Kidney epithelial cell (primary cell): Measurements from ENCODE around the gene TMEM272. TPM values are rescaled to one million over a fixed set of nuclear protein-coding genes. Genes with fewer than 3 reads are reported as not detected.

Experiments
- DNase-seq: peaks from one replicate; pipeline ENCODE4 v3.0.0-alpha.2; 2010; ENCODE audit warnings: low read depth
- H3K27me3 ChIP-seq: 2 replicates; pipeline ENCODE4 v1.6.0; 2011; ENCODE audit warnings: low read length; ENCODE audit not compliant: control insufficient read depth, insufficient read depth
- H3K36me3 ChIP-seq: 2 replicates; pipeline ENCODE4 v1.5.1; 2011; ENCODE audit warnings: low read length; ENCODE audit not compliant: control insufficient read depth, insufficient read depth
- H3K4me3 ChIP-seq: 2 replicates; pipeline ENCODE4 v1.5.1; 2011; ENCODE audit warnings: low read depth, mild to moderate bottlenecking, control low read depth, low read length
- CTCF ChIP-seq: IDR thresholded peaks from 2 replicates; pipeline ENCODE4 v1.5.1; 2011; ENCODE audit warnings: mild to moderate bottlenecking, moderate library complexity, low read length, control low read depth, inconsistent platforms; ENCODE audit not compliant: insufficient read depth, poor library complexity, severe bottlenecking
- total RNA-seq: library from RNA; depleted of rRNA; stranded (reverse); fragments of >200 nt; gene quantifications from 2 replicates; pipeline ENCODE4 v1.2.3, GENCODE V29; 2015

TMEM272 gene
- total RNA-seq, 1 donor from 2014 or later: not detected

- no peaks in the 10 kb centered on the region for H3K36me3 ChIP-seq
- H3K4me3 ChIP-seq: no peak overlapping the region
- no peaks in the 10 kb centered on the region for H3K27me3 ChIP-seq
- DNase-seq: no peak
- peak; percentile 66 for TF ChIP-seq CTCF
Measured at GRCh38 chr13:51797664-51798488, 47.1 kb downstream of the TMEM272 start.

- H3K4me3 ChIP-seq: no peak overlapping the region
- H3K36me3 ChIP-seq: no peaks in the 10 kb centered on the region
- no peak for DNase-seq
- H3K27me3 ChIP-seq: no peaks in the 10 kb centered on the region
- TF ChIP-seq CTCF: no peak
Measured at GRCh38 chr13:51796546-51796945, 48.4 kb downstream of the TMEM272 start.

- no peaks in the 10 kb centered on the region for H3K36me3 ChIP-seq
- no peak for TF ChIP-seq CTCF
- no peak for DNase-seq
- H3K4me3 ChIP-seq: no peak overlapping the region
- no peaks in the 10 kb centered on the region for H3K27me3 ChIP-seq
Measured at GRCh38 chr13:51795419-51795818, 49.6 kb downstream of the TMEM272 start.

- no peaks in the 10 kb centered on the region for H3K36me3 ChIP-seq
- H3K4me3 ChIP-seq: no peak overlapping the region
- TF ChIP-seq CTCF: no peak
- DNase-seq: no peak
- H3K27me3 ChIP-seq: no peaks in the 10 kb centered on the region
Measured at GRCh38 chr13:51794964-51795363, 50.0 kb downstream of the TMEM272 start.

- H3K4me3 ChIP-seq: no peak overlapping the region
- H3K27me3 ChIP-seq: no peaks in the 10 kb centered on the region
- no peak for TF ChIP-seq CTCF
- no peaks in the 10 kb centered on the region for H3K36me3 ChIP-seq
- DNase-seq: no peak
Measured at GRCh38 chr13:51793570-51794271, 51.3 kb downstream of the TMEM272 start.
